IMR-90 (cell line): ENCODE measurements around the gene SNX32. TPM values are rescaled to one million over a fixed set of nuclear protein-coding genes. Genes with fewer than 3 reads are reported as not detected.

Experiments
- ATAC-seq: fragments of 200-7000 bp; cut with Tn5 transposase; 2 replicates; pipeline ENCODE4 v1.9.1; 2020; ENCODE audit warnings: low read depth, mild to moderate bottlenecking, moderate library complexity
- BruUV-seq: library from RNA; stranded (reverse); fragments of 400-500 nt; replicated peaks from 2 replicates; lab custom pipeline; 2021; lab: Mats Ljungman, UMichigan
- CTCF ChIA-PET: fragments of 300-600 bp; formaldehyde crosslinking; extraction: SDS; loops from one replicate; lab custom pipeline; 2021; ENCODE audit warnings: antibody characterized with exemption; lab: Yijun Ruan, JAX
- POLR2A ChIA-PET: fragments of 300-600 bp; sonication (Branson Sonifier 250); formaldehyde crosslinking; loops from one replicate; lab custom pipeline; 2022; ENCODE audit warnings: antibody characterized with exemption; ENCODE audit not compliant: unreplicated experiment; lab: Charles Lee
- DNase-seq: peaks from one replicate; pipeline ENCODE4 v3.0.0; 2013
- H2AFZ ChIP-seq: replicated peaks from 2 replicates; pipeline ENCODE3; 2013; ENCODE audit warnings: low read length, mild to moderate bottlenecking; ENCODE audit not compliant: poor library complexity
- H2AK5ac ChIP-seq: 2 replicates; pipeline ENCODE4 v1.6.1; 2013; ENCODE audit warnings: low read depth, low read length, inconsistent platforms
- H2AK9ac ChIP-seq: replicated peaks from 2 replicates; pipeline ENCODE3; 2013; ENCODE audit warnings: mild to moderate bottlenecking, low read depth, low read length, moderate library complexity; ENCODE audit not compliant: poor library complexity
- H2BK120ac ChIP-seq: 2 replicates; pipeline ENCODE4 v1.6.1; 2013; ENCODE audit warnings: low read depth, low read length, inconsistent platforms
- H2BK15ac ChIP-seq: 3 replicates; pipeline ENCODE4 v1.6.1; 2013; ENCODE audit warnings: low read depth, low read length, inconsistent platforms
- H2BK20ac ChIP-seq: 2 replicates; pipeline ENCODE4 v1.6.1; 2013; ENCODE audit warnings: low read depth, mild to moderate bottlenecking, inconsistent platforms, low read length, moderate library complexity
- H2BK5ac ChIP-seq: 2 replicates; pipeline ENCODE4 v1.6.1; 2013; ENCODE audit warnings: mild to moderate bottlenecking, low read depth, low read length, inconsistent platforms; ENCODE audit not compliant: poor library complexity, severe bottlenecking
- H3K14ac ChIP-seq: replicated peaks from 2 replicates; pipeline ENCODE4 v1.6.1; 2013; ENCODE audit warnings: low read depth, low read length, inconsistent platforms
- H3K18ac ChIP-seq: 2 replicates; pipeline ENCODE4 v1.6.1; 2013; ENCODE audit warnings: low read depth, low read length, control low read depth
- H3K23ac ChIP-seq: 2 replicates; pipeline ENCODE4 v1.6.1; 2013; ENCODE audit warnings: low read depth, low read length, inconsistent platforms
- H3K27ac ChIP-seq: 2 replicates; pipeline ENCODE4 v1.5.1; 2013; ENCODE audit warnings: mild to moderate bottlenecking, control low read depth, low read length; ENCODE audit not compliant: insufficient read depth
- H3K27me3 ChIP-seq: 2 replicates; pipeline ENCODE4 v1.6.1; 2013; ENCODE audit warnings: low read length; ENCODE audit not compliant: control insufficient read depth, insufficient read depth
- H3K36me3 ChIP-seq: 2 replicates; pipeline ENCODE4 v1.6.1; 2013; ENCODE audit warnings: low read length, mixed read lengths; ENCODE audit not compliant: control insufficient read depth, insufficient read depth
- H3K4ac ChIP-seq: 2 replicates; pipeline ENCODE4 v1.6.1; 2013; ENCODE audit warnings: low read depth, low read length, inconsistent platforms
- H3K4me1 ChIP-seq: 2 replicates; pipeline ENCODE4 v1.6.1; 2013; ENCODE audit warnings: low read length, mixed read lengths; ENCODE audit not compliant: control insufficient read depth, insufficient read depth
- H3K4me2 ChIP-seq: 2 replicates; pipeline ENCODE4 v1.6.1; 2013; ENCODE audit warnings: low read depth, mild to moderate bottlenecking, control low read depth, low read length, moderate library complexity
- H3K4me3 ChIP-seq: 2 replicates; pipeline ENCODE4 v1.5.1; 2013; ENCODE audit warnings: low read depth, mild to moderate bottlenecking, control low read depth, low read length, moderate library complexity; ENCODE audit not compliant: insufficient read depth
- H3K56ac ChIP-seq: 2 replicates; pipeline ENCODE4 v1.6.1; 2013; ENCODE audit warnings: low read length, inconsistent platforms; ENCODE audit not compliant: insufficient read depth; ENCODE audit errors: extremely low read depth
- H3K79me1 ChIP-seq, 2 experiments: 2 replicates each; pipeline ENCODE4 v1.6.1; 2013; ENCODE audit warnings: low read length in 2 of 2, inconsistent platforms in 1 of 2, low read depth in 1 of 2
- H3K9ac ChIP-seq: 2 replicates; pipeline ENCODE4 v1.6.1; 2013; ENCODE audit warnings: low read depth, low read length, control low read depth
- H3K9me1 ChIP-seq: 2 replicates; pipeline ENCODE4 v1.6.1; 2013; ENCODE audit warnings: low read length, inconsistent platforms; ENCODE audit not compliant: insufficient read depth
- H3K9me3 ChIP-seq: 2 replicates; pipeline ENCODE4 v1.6.1; 2013; ENCODE audit warnings: low read length; ENCODE audit not compliant: control insufficient read depth, insufficient read depth
- H4K20me1 ChIP-seq: 2 replicates; pipeline ENCODE4 v1.6.1; 2013; ENCODE audit warnings: low read length, inconsistent platforms; ENCODE audit not compliant: insufficient read depth
- H4K5ac ChIP-seq: 2 replicates; pipeline ENCODE4 v1.6.1; 2013; ENCODE audit warnings: mild to moderate bottlenecking, low read depth, low read length, control low read depth
- H4K8ac ChIP-seq, 2 experiments: 2 replicates each; pipeline ENCODE4 v1.6.1; 2013; ENCODE audit warnings: low read depth in 2 of 2, low read length in 2 of 2, control low read depth in 1 of 2, inconsistent platforms in 1 of 2
- H4K91ac ChIP-seq: 2 replicates; pipeline ENCODE4 v1.6.1; 2013; ENCODE audit warnings: low read depth, low read length, inconsistent platforms; ENCODE audit not compliant: insufficient read depth
- FOS ChIP-seq: fragments of 150-350 bp; IDR thresholded peaks from 2 replicates; pipeline ENCODE4 v1.6.1; 2016; ENCODE audit warnings: low read depth, low read length
- MAZ ChIP-seq: IDR thresholded peaks from 2 replicates; pipeline ENCODE4 v1.6.1; 2012; ENCODE audit warnings: low read depth, mild to moderate bottlenecking, low read length, improper control_type of control experiment, moderate library complexity, borderline replicate concordance
- MXI1 ChIP-seq: IDR thresholded peaks from 2 replicates; pipeline ENCODE4 v1.6.1; 2012; ENCODE audit warnings: low read depth, mild to moderate bottlenecking, low read length, moderate library complexity, borderline replicate concordance
- WGBS, 2 experiments: methylation state at CpG; one replicate each; pipeline versions ENCODE4 v1.1.5 to v1.1.7; 2013; ENCODE audit warnings: missing lambda C conversion rate in 2 of 2; ENCODE audit not compliant: insufficient read length in 1 of 2; ENCODE audit errors: extremely low coverage in 2 of 2; 5-methylcytosine and 5-hydroxymethylcytosine counted together
- dilution Hi-C: fragments of 300-500 bp; cut with HindIII; formaldehyde crosslinking; loops from one replicate; pipeline ENCODE4 v1.14.3; 2018; ENCODE audit warnings: low sequenced_read_pairs; ENCODE audit not compliant: unreplicated experiment
- in situ Hi-C: fragments of 300-500 bp; cut with MboI; formaldehyde crosslinking; loops from 3 replicates; pipeline ENCODE4 v1.14.3; 2019; ENCODE audit warnings: low sequenced_read_pairs, inconsistent platforms, mixed read lengths
- intact Hi-C: fragments of 100-400 bp; cut with micrococcal nuclease; formaldehyde crosslinking; loops from 2 replicates; pipeline ENCODE4 v1.10.0; 2022
- polyA plus RNA-seq, 3 experiments: library from polyadenylated mRNA; depleted of rRNA; stranded (reverse); fragments of >200 nt; gene quantifications; 2 replicates each; pipeline ENCODE4 v1.2.3, GENCODE V29; 2012; ENCODE audit warnings: low replicate concordance in 1 of 3
- total RNA-seq: library from RNA; depleted of rRNA; stranded (reverse); fragments of >200 nt; gene quantifications from 2 replicates; pipeline ENCODE4 v1.2.3, GENCODE V29; 2012
- TF ChIP-seq, protein P1 (sequence below): fragments of 150-350 bp; IDR thresholded peaks from 2 replicates; pipeline ENCODE4 v1.6.1; 2016; ENCODE audit warnings: low read depth, mild to moderate bottlenecking, low read length, moderate library complexity, borderline replicate concordance

Gene SNX32
- total and polyA plus RNA-seq, 2 of the 4 experiments (the other 2 are of a cell fraction): 0.36 to 0.79 TPM

DNA sequence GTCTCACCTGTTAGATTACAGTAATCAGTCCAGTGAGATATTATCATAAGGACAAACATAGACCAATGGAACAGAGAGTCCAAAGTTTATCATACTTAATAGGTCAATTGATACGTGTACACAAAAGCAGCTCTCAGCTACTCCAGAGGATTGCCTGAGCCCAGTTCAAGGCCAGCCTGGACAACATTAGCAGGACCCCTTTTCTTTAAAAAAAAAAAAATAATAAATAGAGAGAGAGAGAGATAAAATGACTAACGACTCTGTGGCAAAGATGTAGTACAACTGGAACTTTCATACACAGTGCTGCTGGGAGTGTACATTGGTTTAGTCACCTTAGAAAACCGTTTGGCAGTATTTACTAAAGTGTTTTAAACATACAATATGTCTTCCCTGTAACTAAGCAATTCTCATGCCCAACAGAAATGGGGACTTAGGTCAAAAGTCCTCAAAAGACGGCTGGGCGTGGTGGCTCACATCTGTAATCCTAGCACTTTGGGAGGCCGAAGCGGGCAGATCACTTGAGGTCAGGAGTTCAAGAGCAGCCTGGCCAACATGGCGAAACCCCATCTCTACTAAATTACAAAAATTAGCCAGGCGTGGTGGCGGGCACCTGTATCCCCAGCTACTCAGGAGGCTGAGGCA, 10.6 kb downstream of the SNX32 start:
- WGBS, 2 experiments: 100% methylated on average over 2 of the region's 10 CpGs; no CpG with 5 or more reads in 1 of the 2 experiments
- Histone ChIP-seq H3K14ac (no peak overlapping the region), H2BK20ac (no peak overlapping the region), H4K5ac (no peak overlapping the region), H4K8ac (no peak overlapping the region), H3K27me3 (no peaks in the 10 kb centered on the region), H3K9ac (no peak overlapping the region), H2AK5ac (no peak overlapping the region), H2AK9ac (no peak overlapping the region), H3K18ac (no peak overlapping the region), H3K9me3 (no peaks in the 10 kb centered on the region), H3K4ac (no peak overlapping the region), H2BK15ac (no peak overlapping the region), H3K4me1 (no peaks in the 10 kb centered on the region), H3K9me1 (no peaks in the 10 kb centered on the region), H3K79me1 (no peaks in the 10 kb centered on the region), H3K27ac (no peak overlapping the region), H4K91ac (no peak overlapping the region), H3K36me3 (no peaks in the 10 kb centered on the region), H3K23ac (no peak overlapping the region), H4K20me1 (no peaks in the 10 kb centered on the region), H2BK120ac (no peak overlapping the region), H3K56ac (no peak overlapping the region), H2AFZ (no peak overlapping the region), H2BK5ac (no peak overlapping the region), H3K4me2 (no peak overlapping the region), H3K4me3 (no peak overlapping the region)
- no TSS peak for BruUV-seq
- POLR2A ChIA-PET: no interaction called here
- dilution Hi-C loops (no loop called here), in situ Hi-C loops (no loop called here), intact Hi-C loops (no loop called here)
- no peak for ATAC-seq
- TF ChIP-seq, protein P1, sequence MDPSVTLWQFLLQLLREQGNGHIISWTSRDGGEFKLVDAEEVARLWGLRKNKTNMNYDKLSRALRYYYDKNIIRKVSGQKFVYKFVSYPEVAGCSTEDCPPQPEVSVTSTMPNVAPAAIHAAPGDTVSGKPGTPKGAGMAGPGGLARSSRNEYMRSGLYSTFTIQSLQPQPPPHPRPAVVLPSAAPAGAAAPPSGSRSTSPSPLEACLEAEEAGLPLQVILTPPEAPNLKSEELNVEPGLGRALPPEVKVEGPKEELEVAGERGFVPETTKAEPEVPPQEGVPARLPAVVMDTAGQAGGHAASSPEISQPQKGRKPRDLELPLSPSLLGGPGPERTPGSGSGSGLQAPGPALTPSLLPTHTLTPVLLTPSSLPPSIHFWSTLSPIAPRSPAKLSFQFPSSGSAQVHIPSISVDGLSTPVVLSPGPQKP: no peak
- TF ChIP-seq MXI1: no peak
- no peak for TF ChIP-seq FOS
- TF ChIP-seq MAZ: no peak
- DNase-seq: no peak
- CTCF ChIA-PET: no interaction called here
